H1 (cell line): ENCODE data around the gene ITPRIPL2. TPM values are rescaled to one million over a fixed set of nuclear protein-coding genes. Genes with fewer than 3 reads are reported as not detected.

ENCODE experiments used
- CTCF ChIA-PET: fragments of 300-600 bp; sonication (Branson Sonifier 250); formaldehyde crosslinking; loops from one replicate; lab custom pipeline; 2021; ENCODE audit not compliant: partially characterized antibody; lab: Charles Lee
- POLR2A ChIA-PET: fragments of 300-600 bp; sonication (Branson Sonifier 250); formaldehyde crosslinking; loops from one replicate; lab custom pipeline; 2021; ENCODE audit warnings: inconsistent platforms; ENCODE audit not compliant: partially characterized antibody; lab: Charles Lee
- DNase-seq, 2 experiments: peaks; one replicate each; pipeline versions ENCODE4 v3.0.0 to v3.0.0-alpha.2; 2010 to 2022; ENCODE audit warnings: low spot score in 2 of 2, low read depth in 1 of 2, mixed read lengths in 1 of 2
- FAIRE-seq: peaks from 2 replicates; lab custom pipeline; 2011; peaks lifted over from hg19 to GRCh38; lab: Jason Lieb, UNC
- H2AFZ ChIP-seq: 2 replicates; pipeline ENCODE4 v1.8.1; 2012; ENCODE audit warnings: low read length, inconsistent platforms
- H2AK5ac ChIP-seq: 2 replicates; pipeline ENCODE4 v1.6.1; 2013; ENCODE audit warnings: low read depth, low read length
- H2BK120ac ChIP-seq: replicated peaks from 2 replicates; pipeline ENCODE3; 2013; ENCODE audit warnings: low read depth, low read length, inconsistent platforms
- H2BK12ac ChIP-seq: 2 replicates; pipeline ENCODE4 v1.6.1; 2013; ENCODE audit warnings: low read depth, low read length
- H2BK15ac ChIP-seq: 2 replicates; pipeline ENCODE4 v1.6.1; 2013; ENCODE audit warnings: low read length
- H2BK20ac ChIP-seq: 2 replicates; pipeline ENCODE4 v1.6.1; 2013; ENCODE audit warnings: low read length
- H2BK5ac ChIP-seq: 2 replicates; pipeline ENCODE4 v1.6.1; 2013; ENCODE audit warnings: low read depth, low read length
- H3K14ac ChIP-seq: 2 replicates; pipeline ENCODE4 v1.6.1; 2013; ENCODE audit warnings: inconsistent platforms; ENCODE audit not compliant: insufficient read length
- H3K18ac ChIP-seq: 2 replicates; pipeline ENCODE4 v1.6.1; 2013; ENCODE audit warnings: low read length; ENCODE audit errors: extremely low read depth
- H3K23ac ChIP-seq: 2 replicates; pipeline ENCODE4 v1.6.1; 2013; ENCODE audit warnings: inconsistent platforms; ENCODE audit not compliant: insufficient read length
- H3K23me2 ChIP-seq: 2 replicates; pipeline ENCODE4 v1.6.1; 2013; ENCODE audit warnings: low read depth, low read length
- H3K27ac ChIP-seq: 2 replicates; pipeline ENCODE4 v1.6.1; 2011; ENCODE audit warnings: low read depth, low read length, inconsistent platforms
- H3K27me3 ChIP-seq, 4 experiments: replicated peaks in 1 of 4; 1 replicate in 1 of 4; 2 replicates in 3 of 4; pipeline versions ENCODE4 v1.6.1 to v1.8.1; 2011 to 2013; ENCODE audit warnings: low read length in 3 of 4, mild to moderate bottlenecking in 3 of 4, inconsistent platforms in 2 of 4, mixed read lengths in 2 of 4, moderate library complexity in 1 of 4; ENCODE audit not compliant: control insufficient read depth in 3 of 4, insufficient read depth in 3 of 4; ENCODE audit errors: extremely low read depth in 1 of 4
- H3K36me3 ChIP-seq, 4 experiments: 2 replicates each; pipeline versions ENCODE4 v1.6.1 to v1.8.1; 2011 to 2013; ENCODE audit warnings: mild to moderate bottlenecking in 4 of 4, low read length in 3 of 4, moderate library complexity in 2 of 4, control low read depth in 1 of 4, inconsistent platforms in 1 of 4; ENCODE audit not compliant: insufficient read depth in 4 of 4, control insufficient read depth in 2 of 4
- H3K4ac ChIP-seq: replicated peaks from 2 replicates; pipeline ENCODE3; 2013; ENCODE audit warnings: low read length, low read depth, mixed read lengths, inconsistent platforms; ENCODE audit not compliant: insufficient read length
- H3K4me1 ChIP-seq, 4 experiments: replicated peaks in 1 of 4; 1 replicate in 1 of 4; 2 replicates in 3 of 4; pipeline versions ENCODE4 v1.6.1 to v1.8.1; 2011 to 2013; ENCODE audit warnings: low read length in 3 of 4, inconsistent platforms in 2 of 4, mixed read lengths in 1 of 4; ENCODE audit not compliant: insufficient read depth in 4 of 4, control insufficient read depth in 3 of 4
- H3K4me2 ChIP-seq, 2 experiments: 2 replicates each; pipeline versions ENCODE4 v1.6.1 to v1.8.1; 2011 to 2013; ENCODE audit warnings: low read depth in 2 of 2, low read length in 2 of 2, control low read depth in 1 of 2, inconsistent platforms in 1 of 2, mild to moderate bottlenecking in 1 of 2; ENCODE audit not compliant: insufficient read depth in 1 of 2
- H3K4me3 ChIP-seq, 4 experiments: fragments of 200-600, 300-600 bp in 1 of 4; sonication (generic), shearing (Covaris generic), sonication (Bioruptor Twin) in 1 of 4; 2 replicates each; pipeline versions ENCODE4 v1.5.1 to v1.8.1; 2011 to 2016; ENCODE audit warnings: low read length in 4 of 4, low read depth in 3 of 4, control low read depth in 2 of 4, inconsistent platforms in 2 of 4, mild to moderate bottlenecking in 2 of 4, mixed read lengths in 1 of 4, moderate library complexity in 1 of 4; ENCODE audit not compliant: insufficient read depth in 2 of 4; ENCODE audit errors: extremely low read depth in 1 of 4
- H3K56ac ChIP-seq: replicated peaks from 2 replicates; pipeline ENCODE3; 2013; ENCODE audit warnings: low read depth, mild to moderate bottlenecking, mixed read lengths, low read length, inconsistent platforms; ENCODE audit not compliant: insufficient read length
- H3K79me1 ChIP-seq: 2 replicates; pipeline ENCODE4 v1.6.1; 2013; ENCODE audit warnings: low read depth, low read length, control low read depth
- H3K79me2 ChIP-seq, 2 experiments: 2 replicates each; pipeline versions ENCODE4 v1.6.1 to v1.8.1; 2012 to 2013; ENCODE audit warnings: low read length in 2 of 2, mild to moderate bottlenecking in 2 of 2, inconsistent platforms in 1 of 2; ENCODE audit not compliant: insufficient read depth in 2 of 2, control insufficient read depth in 1 of 2
- H3K9ac ChIP-seq, 4 experiments: replicated peaks in 1 of 4; 1 replicate in 1 of 4; 2 replicates in 3 of 4; pipeline versions ENCODE4 v1.6.1 to v1.8.1; 2011 to 2013; ENCODE audit warnings: low read depth in 3 of 4, low read length in 3 of 4, control low read depth in 2 of 4, mild to moderate bottlenecking in 2 of 4, moderate library complexity in 2 of 4, inconsistent platforms in 1 of 4; ENCODE audit errors: extremely low read depth in 1 of 4
- H3K9me3 ChIP-seq, 2 experiments: 2 replicates each; pipeline versions ENCODE4 v1.6.1 to v1.8.1; 2012 to 2013; ENCODE audit warnings: mild to moderate bottlenecking in 2 of 2, moderate library complexity in 2 of 2, control low read depth in 1 of 2, inconsistent platforms in 1 of 2, low read depth in 1 of 2, low read length in 1 of 2, mixed read lengths in 1 of 2; ENCODE audit not compliant: insufficient read depth in 2 of 2
- H4K20me1 ChIP-seq, 2 experiments: replicated peaks in 1 of 2; 2 replicates each; pipeline versions ENCODE3 to v1.8.1; 2011 to 2013; ENCODE audit warnings: inconsistent platforms in 2 of 2, low read length in 2 of 2, mild to moderate bottlenecking in 1 of 2; ENCODE audit not compliant: insufficient read depth in 2 of 2, control insufficient read depth in 1 of 2
- H4K5ac ChIP-seq: 2 replicates; pipeline ENCODE4 v1.6.1; 2013; ENCODE audit warnings: low read length, low read depth, mixed read lengths, inconsistent platforms; ENCODE audit not compliant: insufficient read length
- H4K8ac ChIP-seq: 2 replicates; pipeline ENCODE4 v1.8.0; 2013; ENCODE audit warnings: mild to moderate bottlenecking, moderate library complexity, low read length, inconsistent platforms; ENCODE audit not compliant: insufficient read depth; ENCODE audit errors: extremely low read depth
- H4K91ac ChIP-seq: replicated peaks from 2 replicates; pipeline ENCODE3; 2013; ENCODE audit warnings: low read length, mixed read lengths, inconsistent platforms; ENCODE audit not compliant: insufficient read length
- WGBS, 2 experiments: shearing (Covaris generic) in 1 of 2; methylation state at CpG; one replicate each; pipeline versions ENCODE4 v1.1.6 to v1.1.7; 2013 to 2015; ENCODE audit warnings: low lambda C conversion rate in 2 of 2, mixed read lengths in 2 of 2, inconsistent platforms in 1 of 2, low coverage in 1 of 2, missing lambda C conversion rate in 1 of 2; ENCODE audit not compliant: insufficient replicate concordance in 2 of 2, insufficient coverage in 1 of 2, insufficient read length in 1 of 2; ENCODE audit errors: extremely low coverage in 1 of 2, missing lambda C conversion rate in 1 of 2; 5-methylcytosine and 5-hydroxymethylcytosine counted together
- polyA plus RNA-seq, 7 experiments: library from polyadenylated mRNA; depleted of rRNA in 3 of 7; stranded (reverse) in 5 of 7; unstranded in 2 of 7; fragments of >200 nt in 5 of 7; fragments of 200-250 nt in 2 of 7; gene quantifications; 1 replicate in 5 of 7; 2 replicates in 1 of 7; 4 replicates in 1 of 7; pipeline versions ENCODE4 v1.2.1 to v1.2.3, GENCODE V29; 2011 to 2013; ENCODE audit warnings: missing spikeins in 2 of 7, mixed read lengths in 2 of 7
- total RNA-seq: library from RNA; stranded (reverse); fragmentation: NEBNext Ultra II Directional; extraction: Animal tissue kit (Norgen Biotek cat#: 25700); gene quantifications from 2 replicates; pipeline ENCODE4 v1.2.1, GENCODE V29; 2021

The ITPRIPL2 gene
- total and polyA plus RNA-seq, 2 of the 8 experiments (the other 6 are each of a cell fraction or from before 2014, with no cell fraction given), result 1.1 to 3.4 TPM

- CTCF ChIA-PET, result interaction anchor here (0.6 to 1.3 kb wide), 3 partner anchors 13 to 278 kb away, joined by 3 to 4 read pairs (median 3); no protein-coding TSS in a partner anchor
- no peak overlapping the region for H2AFZ ChIP-seq
- 93% methylated on average over 4 of the region's 4 CpGs; no CpG with 5 or more reads in 1 of the 2 experiments for WGBS, 2 experiments
- no peak overlapping the region for H3K18ac ChIP-seq
- no peak overlapping the region for H3K4ac ChIP-seq
- no peaks in the 10 kb centered on the region for H3K79me1 ChIP-seq
- no peaks in the 10 kb centered on the region for H3K79me2 ChIP-seq
- H2BK120ac ChIP-seq, result no peak overlapping the region
- H2BK15ac ChIP-seq, result no peak overlapping the region
- POLR2A ChIA-PET, result no interaction called here
- no peak overlapping the region for H3K23ac ChIP-seq
- FAIRE-seq (no peak), DNase-seq (no peak)
- no peak overlapping the region for H4K8ac ChIP-seq
- no peak overlapping the region for H2AK5ac ChIP-seq
- H4K20me1 ChIP-seq, result no peaks in the 10 kb centered on the region
- no peak overlapping the region for H4K5ac ChIP-seq
- H3K27ac ChIP-seq, result no peak overlapping the region
- H3K14ac ChIP-seq, result no peak overlapping the region
- H3K9me3 ChIP-seq, result peaks cover 0 to 3% of the 10 kb centered on the region in 2 experiments; a peak in 1 of 4 replicates
- H3K4me2 ChIP-seq, result no peak overlapping the region
- H3K36me3 ChIP-seq, result peaks cover 0 to 3% (median 0%) of the 10 kb centered on the region in 4 experiments; a peak in 1 of 8 replicates
- H2BK5ac ChIP-seq, result no peak overlapping the region
- peaks cover 0 to 8% (median 6%) of the 10 kb centered on the region in 4 experiments; a peak in 5 of 7 replicates for H3K4me1 ChIP-seq
- no peak overlapping the region for H3K9ac ChIP-seq
- H4K91ac ChIP-seq, result no peak overlapping the region
- H2BK20ac ChIP-seq, result no peak overlapping the region
- H3K4me3 ChIP-seq, result no peak overlapping the region
- peaks cover 14 to 25% (median 23%) of the 10 kb centered on the region in 4 experiments for H3K27me3 ChIP-seq
- no peak overlapping the region for H3K56ac ChIP-seq
- no peak overlapping the region for H2BK12ac ChIP-seq
- H3K23me2 ChIP-seq, result peaks cover 5% of the 10 kb centered on the region; the same call in 1 of the 2 replicates
Observed at GRCh38 chr16:19110537-19111360, 3.0 kb upstream of the ITPRIPL2 start.
